GM12891 (cell line): Measurements from ENCODE around the gene ZNF396.

Experiments used
- POLR2A ChIP-seq: IDR thresholded peaks from 2 replicates; pipeline ENCODE4 v1.6.1; 2011; ENCODE audit warnings: low read depth, low read length, control low read depth
- POLR2AphosphoS5 ChIP-seq: IDR thresholded peaks from 2 replicates; pipeline ENCODE4 v1.6.1; 2011; ENCODE audit warnings: low read depth, low read length, control low read depth
- POU2F2 ChIP-seq: IDR thresholded peaks from 2 replicates; pipeline ENCODE4 v1.6.1; 2011; ENCODE audit warnings: low read depth, mild to moderate bottlenecking, control low read depth, low read length, moderate library complexity
- TAF1 ChIP-seq: IDR thresholded peaks from 2 replicates; pipeline ENCODE4 v1.6.1; 2011; ENCODE audit warnings: low read depth, low read length, control low read depth

DNA sequence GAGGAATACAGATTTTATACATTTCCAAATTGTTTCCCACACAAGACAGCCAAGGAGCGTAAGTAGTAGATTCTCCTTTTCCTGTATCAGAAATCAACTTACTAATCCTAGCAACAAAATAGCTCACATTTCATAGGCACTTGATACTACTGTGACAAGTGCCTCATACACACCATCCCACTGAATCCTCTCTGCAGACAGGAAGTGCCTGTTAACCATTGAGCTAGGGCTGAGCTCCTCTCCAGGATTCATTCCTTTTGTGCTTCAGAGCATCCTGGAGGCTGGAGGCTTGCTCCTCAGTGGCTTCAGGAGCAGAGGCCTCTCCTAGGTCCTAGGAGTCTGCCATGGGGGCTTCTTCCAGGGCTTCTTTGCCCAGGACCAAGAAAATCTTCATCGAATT lies 20.8 kb upstream of the ZNF396 start:
- no peak for TF ChIP-seq POLR2A
- TF ChIP-seq POLR2AphosphoS5: no peak
- no peak for TF ChIP-seq TAF1
- no peak for TF ChIP-seq POU2F2
